Type B pancreatic cell (in vitro differentiated cells): ENCODE measurements around the gene TYMP. TPM values are rescaled to one million over a fixed set of nuclear protein-coding genes. Genes with fewer than 3 reads are reported as not detected.

Source experiments
- DNase-seq: peaks from one replicate; pipeline ENCODE4 v3.0.0; 2021; ENCODE audit warnings: mixed read lengths; ENCODE audit not compliant: unreplicated experiment; ENCODE audit errors: extremely low spot score
- H3K27ac Mint-ChIP-seq: 2 replicates; pipeline ENCODE4 v1.8.0; 2021; ENCODE audit warnings: mild to moderate bottlenecking, mixed read lengths
- H3K27me3 Mint-ChIP-seq: 2 replicates; pipeline ENCODE4 v1.8.0; 2021; ENCODE audit warnings: mixed read lengths
- H3K36me3 Mint-ChIP-seq: 2 replicates; pipeline ENCODE4 v1.8.0; 2021; ENCODE audit warnings: mixed read lengths
- H3K4me1 Mint-ChIP-seq: one replicate; pipeline ENCODE4 v1.8.0; 2021; ENCODE audit warnings: mixed read lengths; ENCODE audit not compliant: unreplicated experiment
- H3K4me3 Mint-ChIP-seq: 2 replicates; pipeline ENCODE4 v1.8.0; 2021; ENCODE audit warnings: mild to moderate bottlenecking, mixed read lengths
- H3K9me3 Mint-ChIP-seq: 2 replicates; pipeline ENCODE4 v1.8.0; 2021; ENCODE audit warnings: mixed read lengths
- total RNA-seq: library from RNA; stranded (reverse); gene quantifications from 2 replicates; pipeline ENCODE4 v1.2.1, GENCODE V29; 2021; ENCODE audit warnings: low replicate concordance
- TF ChIP-seq, protein P1 (sequence below): fragments of 200-600 bp; sonication (generic); conservative IDR thresholded peaks from 2 replicates; pipeline ENCODE4 v1.5.0; 2021; ENCODE audit warnings: antibody characterized with exemption, mild to moderate bottlenecking

TYMP gene
- total RNA-seq, 1 donor from 2014 or later: 5.8 TPM

DNA sequence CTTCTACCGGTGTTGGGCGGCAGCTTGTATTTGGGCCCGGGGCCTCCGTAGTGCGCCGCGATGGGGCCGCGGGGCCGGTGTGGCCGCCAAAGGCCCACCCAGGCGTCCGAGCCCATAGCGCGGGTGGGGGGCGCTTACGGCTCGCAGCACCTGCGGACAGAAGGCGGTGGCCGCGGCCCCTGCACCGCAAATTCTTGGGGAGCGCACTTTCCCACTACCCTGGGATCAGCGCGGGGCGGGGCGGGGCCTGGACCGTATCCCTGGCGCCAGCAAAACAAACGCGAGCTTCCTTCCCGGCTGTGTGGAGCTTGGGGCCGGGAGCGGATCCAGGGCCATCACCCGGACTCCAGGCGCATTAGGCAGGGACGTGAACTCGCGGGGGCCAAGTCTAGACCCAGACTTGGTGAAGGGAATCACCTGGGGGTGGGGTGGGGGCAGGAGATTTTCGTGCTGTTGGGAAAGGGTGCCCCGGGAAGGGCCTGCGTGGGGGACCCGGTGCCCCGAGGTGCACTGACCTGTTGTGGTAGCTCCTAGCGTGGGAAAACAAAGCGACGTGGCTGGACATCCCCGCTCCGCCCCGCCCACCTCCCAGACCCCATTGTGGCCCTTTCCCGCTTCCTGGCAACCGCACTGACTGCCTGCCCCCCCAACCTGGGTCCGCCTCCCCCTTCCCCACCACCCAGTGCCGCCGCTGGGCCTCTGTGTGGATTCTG lies 2.3 kb upstream of the TYMP start:
- Mint-ChIP-seq H3K27ac (peak overlapping the region; percentile 83), H3K27me3 (peaks cover 52% of the 10 kb centered on the region), H3K36me3 (no peaks in the 10 kb centered on the region), H3K4me3 (peak overlapping the region; percentile 74), H3K4me1 (peaks cover 17% of the 10 kb centered on the region), H3K9me3 (no peaks in the 10 kb centered on the region)
- TF ChIP-seq, protein P1, sequence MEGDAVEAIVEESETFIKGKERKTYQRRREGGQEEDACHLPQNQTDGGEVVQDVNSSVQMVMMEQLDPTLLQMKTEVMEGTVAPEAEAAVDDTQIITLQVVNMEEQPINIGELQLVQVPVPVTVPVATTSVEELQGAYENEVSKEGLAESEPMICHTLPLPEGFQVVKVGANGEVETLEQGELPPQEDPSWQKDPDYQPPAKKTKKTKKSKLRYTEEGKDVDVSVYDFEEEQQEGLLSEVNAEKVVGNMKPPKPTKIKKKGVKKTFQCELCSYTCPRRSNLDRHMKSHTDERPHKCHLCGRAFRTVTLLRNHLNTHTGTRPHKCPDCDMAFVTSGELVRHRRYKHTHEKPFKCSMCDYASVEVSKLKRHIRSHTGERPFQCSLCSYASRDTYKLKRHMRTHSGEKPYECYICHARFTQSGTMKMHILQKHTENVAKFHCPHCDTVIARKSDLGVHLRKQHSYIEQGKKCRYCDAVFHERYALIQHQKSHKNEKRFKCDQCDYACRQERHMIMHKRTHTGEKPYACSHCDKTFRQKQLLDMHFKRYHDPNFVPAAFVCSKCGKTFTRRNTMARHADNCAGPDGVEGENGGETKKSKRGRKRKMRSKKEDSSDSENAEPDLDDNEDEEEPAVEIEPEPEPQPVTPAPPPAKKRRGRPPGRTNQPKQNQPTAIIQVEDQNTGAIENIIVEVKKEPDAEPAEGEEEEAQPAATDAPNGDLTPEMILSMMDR: no peak
- no peak for DNase-seq

DNA sequence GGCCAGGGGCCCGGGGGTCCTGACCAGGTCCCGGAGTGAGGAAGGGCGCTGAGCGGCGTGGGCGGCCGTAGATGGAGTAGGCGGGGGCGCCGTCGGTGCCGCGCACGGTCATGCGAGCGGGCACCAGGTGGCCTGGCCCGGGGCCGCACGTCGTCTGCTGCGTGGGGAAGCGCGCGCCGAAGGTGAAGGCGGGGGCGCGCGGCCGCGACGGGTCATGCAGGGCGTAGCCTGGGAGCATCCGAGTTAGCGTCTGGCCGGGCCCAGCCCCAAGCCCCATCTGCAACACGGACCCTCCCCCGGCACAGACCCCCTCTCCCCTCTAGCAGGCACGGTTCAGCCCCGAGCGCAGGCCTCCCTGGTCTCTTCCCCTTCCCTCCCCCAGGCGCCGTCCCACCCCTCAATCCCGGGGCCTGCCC lies 1.7 kb upstream of the TYMP start:
- Mint-ChIP-seq H3K4me3 (no peak overlapping the region), H3K36me3 (no peaks in the 10 kb centered on the region), H3K27me3 (peaks cover 52% of the 10 kb centered on the region), H3K27ac (no peak overlapping the region), H3K9me3 (no peaks in the 10 kb centered on the region), H3K4me1 (peaks cover 17% of the 10 kb centered on the region)
- no peak for DNase-seq
- TF ChIP-seq, protein P1: no peak

DNA sequence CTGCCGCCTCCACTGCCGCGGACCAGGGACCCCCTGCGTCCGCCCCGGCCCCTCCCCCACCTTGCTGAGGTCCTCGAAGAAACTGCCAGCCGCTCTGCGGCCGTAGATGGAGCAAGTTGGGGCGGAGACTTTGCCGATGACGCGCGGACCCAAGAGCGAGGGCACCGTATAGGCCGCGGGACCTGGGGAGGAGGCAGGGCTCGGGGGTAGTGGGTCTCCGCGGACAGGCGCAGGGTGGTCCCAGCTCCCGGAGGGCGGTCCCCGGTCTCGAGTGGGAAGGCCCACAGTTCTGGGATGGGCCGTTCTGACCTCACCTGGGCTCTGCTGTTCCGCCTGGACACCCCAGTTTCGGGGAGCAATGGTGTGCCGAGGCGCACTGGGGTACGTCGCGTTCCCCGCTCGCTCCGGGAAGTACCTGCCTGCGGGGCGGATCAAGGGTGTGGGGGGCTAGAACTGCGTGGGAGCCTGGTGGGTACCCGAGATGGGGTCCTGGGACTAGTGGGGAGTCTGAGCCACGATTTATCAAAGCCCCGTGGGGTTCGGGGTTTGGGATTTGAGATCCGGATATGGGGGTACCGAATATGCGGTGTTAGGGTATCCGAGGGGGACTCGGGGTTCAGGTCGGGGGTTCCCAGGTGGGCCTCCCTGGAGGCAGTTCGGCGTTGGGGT lies 1.2 kb upstream of the TYMP start:
- Mint-ChIP-seq H3K36me3 (no peaks in the 10 kb centered on the region), H3K27me3 (peaks cover 52% of the 10 kb centered on the region), H3K9me3 (no peaks in the 10 kb centered on the region), H3K4me3 (peak overlapping the region; percentile 71), H3K27ac (no peak overlapping the region), H3K4me1 (peaks cover 17% of the 10 kb centered on the region)
- TF ChIP-seq, protein P1: no peak
- DNase-seq: no peak

DNA sequence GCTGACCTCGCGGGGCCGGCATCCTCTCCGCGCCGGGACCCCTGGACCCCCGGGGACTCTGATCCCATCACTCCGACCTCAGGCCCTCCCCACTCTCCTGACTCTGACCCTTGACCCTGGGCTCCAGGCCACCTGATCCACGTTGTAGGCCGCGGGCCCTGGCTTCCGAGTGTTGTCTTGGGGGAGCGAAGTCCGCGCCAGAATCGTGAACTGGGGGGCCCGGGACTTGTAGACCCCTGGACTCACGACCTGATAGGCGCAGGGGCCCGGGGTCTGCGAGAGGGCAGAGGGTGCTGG lies 716 bp upstream of the TYMP start:
- no peak overlapping the region for H3K27ac Mint-ChIP-seq
- peak overlapping the region; percentile 66 for H3K4me3 Mint-ChIP-seq
- no peak for DNase-seq
- H3K9me3 Mint-ChIP-seq: no peaks in the 10 kb centered on the region
- H3K27me3 Mint-ChIP-seq: peaks cover 52% of the 10 kb centered on the region
- H3K4me1 Mint-ChIP-seq: peaks cover 17% of the 10 kb centered on the region
- H3K36me3 Mint-ChIP-seq: no peaks in the 10 kb centered on the region
- TF ChIP-seq, protein P1: no peak

DNA sequence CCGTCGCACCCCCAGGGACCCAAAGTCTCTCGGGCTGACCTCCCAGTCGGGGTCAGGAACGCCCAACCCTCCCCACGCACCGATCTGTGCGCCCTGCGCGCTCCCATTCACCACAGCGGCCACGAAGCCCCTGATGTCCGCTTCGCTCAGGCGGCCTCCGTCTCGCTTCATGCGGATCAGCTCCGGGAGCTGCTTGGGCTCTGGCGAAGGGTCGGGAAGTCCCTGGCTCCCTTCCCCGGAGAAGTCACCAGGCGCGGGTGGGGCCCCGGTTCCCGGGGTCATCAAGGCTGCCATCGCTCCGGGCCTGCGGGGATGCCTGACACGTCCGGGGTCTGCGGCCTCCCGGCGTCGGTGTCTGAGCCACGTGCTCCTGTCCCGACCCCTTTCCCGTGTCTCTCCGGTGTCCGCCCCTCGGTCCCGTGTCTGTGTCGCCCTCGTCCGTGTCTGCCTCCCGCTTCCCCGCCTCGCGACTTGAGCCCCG lies 356 bp downstream of the TYMP start:
- peaks cover 52% of the 10 kb centered on the region for H3K27me3 Mint-ChIP-seq
- H3K36me3 Mint-ChIP-seq: peaks cover 2% of the 10 kb centered on the region
- H3K9me3 Mint-ChIP-seq: no peaks in the 10 kb centered on the region
- H3K27ac Mint-ChIP-seq: no peak overlapping the region
- TF ChIP-seq, protein P1: no peak
- H3K4me3 Mint-ChIP-seq: no peak overlapping the region
- no peak for DNase-seq
- H3K4me1 Mint-ChIP-seq: peaks cover 19% of the 10 kb centered on the region
